ENCODE measurements around the gene TYW1B. TPM values are rescaled to one million over a fixed set of nuclear protein-coding genes. Genes with fewer than 3 reads are reported as not detected.
"Not testable (repeated sequence)": the region's sequence is repeated elsewhere in the genome, so short reads cannot be mapped to it uniquely, and the experiment has no call there.

TYW1B gene
- total and polyA plus RNA-seq, 2 of the 4 experiments (the other 2 are of a cell fraction): 1.0 to 1.8 TPM

DNA sequence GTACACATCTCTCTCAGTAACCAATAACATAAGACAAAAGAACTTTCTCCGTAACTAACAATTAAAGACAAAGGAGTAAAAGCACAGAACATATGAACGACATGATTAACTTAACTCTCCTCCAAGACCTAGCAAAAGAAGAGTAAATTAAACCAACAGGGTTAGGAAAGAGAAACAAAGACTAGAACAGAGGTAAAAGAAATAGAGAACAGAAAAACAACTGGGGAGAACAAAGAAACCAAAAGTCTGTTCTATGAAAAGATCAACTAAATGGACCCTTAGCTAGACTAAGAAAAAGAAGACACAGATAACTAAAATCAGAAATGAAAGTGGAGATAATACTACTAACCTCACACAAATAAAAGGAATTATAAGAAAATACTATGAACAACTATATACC is 187.3 kb downstream of the TYW1B start:
- H3K4me2 ChIP-seq (ENCODE audit: low read depth, low read length); POLR2A ChIA-PET (ENCODE audit: unreplicated experiment); H3K18ac ChIP-seq (ENCODE audit: low read depth, low read length); H3K9me3 ChIP-seq (ENCODE audit: control insufficient read depth, insufficient read depth, low read length); BruUV-seq (replicated peaks); H4K91ac ChIP-seq (ENCODE audit: insufficient read depth, low read depth, low read length); H3K14ac ChIP-seq (replicated peaks; ENCODE audit: low read depth, low read length); DNase-seq; H2BK20ac ChIP-seq (ENCODE audit: low read depth, low read length); H3K23ac ChIP-seq (ENCODE audit: low read depth, low read length); H3K56ac ChIP-seq (ENCODE audit: extremely low read depth, insufficient read depth, low read length); H2BK15ac ChIP-seq (ENCODE audit: low read depth, low read length); CTCF ChIA-PET; H3K4me3 ChIP-seq (ENCODE audit: insufficient read depth, low read depth, low read length); H4K20me1 ChIP-seq (ENCODE audit: insufficient read depth, low read length); H2AK5ac ChIP-seq (ENCODE audit: low read depth, low read length); H3K79me1 ChIP-seq (ENCODE audit: low read depth in 1 of 2, low read length in 2 of 2); H3K9me1 ChIP-seq (ENCODE audit: insufficient read depth, low read length); H2BK5ac ChIP-seq (ENCODE audit: low read depth, low read length, poor library complexity, severe bottlenecking); H2AK9ac ChIP-seq (replicated peaks; ENCODE audit: low read depth, low read length, poor library complexity); H3K36me3 ChIP-seq (ENCODE audit: control insufficient read depth, insufficient read depth, low read length); H4K8ac ChIP-seq (ENCODE audit: low read depth in 2 of 2, low read length in 2 of 2); H4K5ac ChIP-seq (ENCODE audit: low read depth, low read length); dilution Hi-C loops (cut with HindIII; ENCODE audit: low sequenced_read_pairs, unreplicated experiment); H3K4me1 ChIP-seq (ENCODE audit: control insufficient read depth, insufficient read depth, low read length); H2AFZ ChIP-seq (replicated peaks; ENCODE audit: low read length, poor library complexity); intact Hi-C loops (cut with micrococcal nuclease); H3K9ac ChIP-seq (ENCODE audit: low read depth, low read length); H2BK120ac ChIP-seq (ENCODE audit: low read depth, low read length); H3K4ac ChIP-seq (ENCODE audit: low read depth, low read length); H3K27ac ChIP-seq (ENCODE audit: insufficient read depth, low read length); H3K27me3 ChIP-seq (ENCODE audit: control insufficient read depth, insufficient read depth, low read length); ATAC-seq (ENCODE audit: low read depth): not testable (repeated sequence)
- in situ Hi-C loops (cut with MboI; ENCODE audit: low sequenced_read_pairs): loop anchor here (25.0 kb wide), 1 partner anchor 1778 kb away; no protein-coding TSS in a partner anchor
- WGBS, 2 experiments (ENCODE audit: extremely low coverage in 2 of 2, insufficient read length in 1 of 2): no CpG with 5 or more reads among the region's 2 CpGs

Measured in IMR-90 (cell line).